CD14-positive monocyte (primary cell): ENCODE results near the gene RASSF7. TPM values are rescaled to one million over a fixed set of nuclear protein-coding genes. Genes with fewer than 3 reads are reported as not detected.

Experiments
- DNase-seq, 3 donors: peaks; one replicate each; pipeline ENCODE4 v3.0.0-alpha.2; 2011 to 2022
- H2AFZ ChIP-seq: 2 replicates; pipeline ENCODE4 v1.6.0; 2012; ENCODE audit warnings: mild to moderate bottlenecking, low read depth, low read length, inconsistent platforms; ENCODE audit not compliant: insufficient read depth, poor library complexity, severe bottlenecking
- H3K27ac ChIP-seq, 2 donors: 1 replicate in 1 of 2; 2 replicates in 1 of 2; pipeline ENCODE4 v1.5.1; 2012 to 2013; ENCODE audit warnings: low read length in 2 of 2, control low read depth in 1 of 2, inconsistent platforms in 1 of 2, low read depth in 1 of 2, mild to moderate bottlenecking in 1 of 2
- H3K27me3 ChIP-seq, 2 donors: one replicate each; pipeline versions ENCODE4 v1.6.0 to v1.6.1; 2011 to 2013; ENCODE audit warnings: low read length in 2 of 2; ENCODE audit not compliant: control insufficient read depth in 2 of 2, insufficient read depth in 2 of 2
- H3K36me3 ChIP-seq, 2 donors: replicated peaks in 1 of 2; 1 replicate in 1 of 2; 2 replicates in 1 of 2; pipeline versions ENCODE4 v1.5.1 to v1.6.1; 2012 to 2013; ENCODE audit warnings: low read length in 2 of 2, control low read depth in 1 of 2, inconsistent platforms in 1 of 2, mild to moderate bottlenecking in 1 of 2; ENCODE audit not compliant: insufficient read depth in 2 of 2, control insufficient read depth in 1 of 2
- H3K4me1 ChIP-seq, 2 donors: 1 replicate in 1 of 2; 2 replicates in 1 of 2; pipeline versions ENCODE4 v1.5.1 to v1.6.1; 2012 to 2013; ENCODE audit warnings: low read length in 2 of 2, control low read depth in 1 of 2, inconsistent platforms in 1 of 2, mild to moderate bottlenecking in 1 of 2, moderate library complexity in 1 of 2; ENCODE audit not compliant: insufficient read depth in 2 of 2, control insufficient read depth in 1 of 2
- H3K4me2 ChIP-seq: replicated peaks from 2 replicates; pipeline ENCODE3; 2012; ENCODE audit warnings: low read length, moderate library complexity, mild to moderate bottlenecking; ENCODE audit not compliant: poor library complexity, severe bottlenecking; ENCODE audit errors: extremely low read depth
- H3K4me3 ChIP-seq, 3 experiments: fragments of 200-600 bp in 1 of 3; sonication (generic) in 1 of 3; replicated peaks in 1 of 3; 1 replicate in 2 of 3; 2 replicates in 1 of 3; pipeline ENCODE4 v1.5.1; 2011 to 2013; ENCODE audit warnings: low read length in 3 of 3, mild to moderate bottlenecking in 3 of 3, control low read depth in 2 of 3, low read depth in 2 of 3, inconsistent platforms in 1 of 3, moderate library complexity in 1 of 3
- H3K79me2 ChIP-seq: 2 replicates; pipeline ENCODE4 v1.6.0; 2012; ENCODE audit warnings: mild to moderate bottlenecking, control low read depth, inconsistent platforms, low read length, moderate library complexity; ENCODE audit not compliant: insufficient read depth
- H3K9ac ChIP-seq: 2 replicates; pipeline ENCODE4 v1.6.0; 2017; ENCODE audit warnings: low read length, mild to moderate bottlenecking; ENCODE audit not compliant: insufficient read depth, poor library complexity, severe bottlenecking
- H3K9me3 ChIP-seq, 2 donors: replicated peaks in 1 of 2; 1 replicate in 1 of 2; 2 replicates in 1 of 2; pipeline versions ENCODE4 v1.5.1 to v1.6.1; 2012 to 2013; ENCODE audit warnings: low read length in 2 of 2, control low read depth in 1 of 2; ENCODE audit not compliant: control insufficient read depth in 1 of 2, insufficient read depth in 1 of 2
- H4K20me1 ChIP-seq: 2 replicates; pipeline ENCODE4 v1.6.0; 2012; ENCODE audit warnings: mild to moderate bottlenecking, low read length, control low read depth, moderate library complexity; ENCODE audit not compliant: insufficient read depth
- H3K27ac Mint-ChIP-seq, 7 donors: one replicate each; pipeline ENCODE4 v1.8.0; 2020; ENCODE audit warnings: mild to moderate bottlenecking in 7 of 7, mixed read lengths in 7 of 7, moderate library complexity in 6 of 7, inconsistent platforms in 2 of 7
- H3K27me3 Mint-ChIP-seq, 3 donors: one replicate each; pipeline ENCODE4 v1.8.0; 2021 to 2022; ENCODE audit warnings: low read depth in 3 of 3, mild to moderate bottlenecking in 3 of 3, mixed read lengths in 3 of 3, moderate library complexity in 3 of 3, inconsistent platforms in 1 of 3
- H3K36me3 Mint-ChIP-seq, 2 donors: one replicate each; pipeline ENCODE4 v1.8.0; 2020; ENCODE audit warnings: mixed read lengths in 2 of 2, inconsistent platforms in 1 of 2, mild to moderate bottlenecking in 1 of 2
- H3K4me1 Mint-ChIP-seq: one replicate; pipeline ENCODE4 v1.8.0; 2020; ENCODE audit warnings: mild to moderate bottlenecking, mixed read lengths
- H3K4me3 Mint-ChIP-seq, 2 donors: one replicate each; pipeline ENCODE4 v1.8.0; 2020; ENCODE audit warnings: mild to moderate bottlenecking in 2 of 2, mixed read lengths in 2 of 2, moderate library complexity in 1 of 2
- H3K9me3 Mint-ChIP-seq, 7 donors: one replicate each; pipeline ENCODE4 v1.8.0; 2020 to 2022; ENCODE audit warnings: mixed read lengths in 7 of 7, mild to moderate bottlenecking in 6 of 7, moderate library complexity in 6 of 7, inconsistent platforms in 2 of 7
- WGBS: methylation state at CpG from one replicate; pipeline ENCODE4 v1.1.5; 2013; ENCODE audit warnings: missing lambda C conversion rate; ENCODE audit not compliant: insufficient coverage; 5-methylcytosine and 5-hydroxymethylcytosine counted together
- intact Hi-C, 2 donors: fragments of 100-400 bp; cut with micrococcal nuclease; formaldehyde crosslinking; loops; one replicate each; pipeline versions ENCODE4 v1.15.0 to v1.15.1; 2023
- polyA plus RNA-seq, 3 donors: library from polyadenylated mRNA; depleted of rRNA in 1 of 3; unstranded in 2 of 3; stranded (reverse) in 1 of 3; fragments of 300-500 nt in 2 of 3; fragments of >200 nt in 1 of 3; fragmentation: Illumina TruSeq in 2 of 3; gene quantifications; 1 replicate in 2 of 3; 2 replicates in 1 of 3; pipeline ENCODE4 v1.2.3, GENCODE V29; 2012 to 2021
- TF ChIP-seq, protein P1 (sequence below): fragments of 200-600 bp; IDR thresholded peaks from one replicate; pipeline ENCODE4 v1.8.0; 2022; ENCODE audit warnings: antibody characterized with exemption, mild to moderate bottlenecking

The RASSF7 gene
- polyA plus RNA-seq, 3 donors = 10.0 to 26.5 (median 12.4) TPM

DNA sequence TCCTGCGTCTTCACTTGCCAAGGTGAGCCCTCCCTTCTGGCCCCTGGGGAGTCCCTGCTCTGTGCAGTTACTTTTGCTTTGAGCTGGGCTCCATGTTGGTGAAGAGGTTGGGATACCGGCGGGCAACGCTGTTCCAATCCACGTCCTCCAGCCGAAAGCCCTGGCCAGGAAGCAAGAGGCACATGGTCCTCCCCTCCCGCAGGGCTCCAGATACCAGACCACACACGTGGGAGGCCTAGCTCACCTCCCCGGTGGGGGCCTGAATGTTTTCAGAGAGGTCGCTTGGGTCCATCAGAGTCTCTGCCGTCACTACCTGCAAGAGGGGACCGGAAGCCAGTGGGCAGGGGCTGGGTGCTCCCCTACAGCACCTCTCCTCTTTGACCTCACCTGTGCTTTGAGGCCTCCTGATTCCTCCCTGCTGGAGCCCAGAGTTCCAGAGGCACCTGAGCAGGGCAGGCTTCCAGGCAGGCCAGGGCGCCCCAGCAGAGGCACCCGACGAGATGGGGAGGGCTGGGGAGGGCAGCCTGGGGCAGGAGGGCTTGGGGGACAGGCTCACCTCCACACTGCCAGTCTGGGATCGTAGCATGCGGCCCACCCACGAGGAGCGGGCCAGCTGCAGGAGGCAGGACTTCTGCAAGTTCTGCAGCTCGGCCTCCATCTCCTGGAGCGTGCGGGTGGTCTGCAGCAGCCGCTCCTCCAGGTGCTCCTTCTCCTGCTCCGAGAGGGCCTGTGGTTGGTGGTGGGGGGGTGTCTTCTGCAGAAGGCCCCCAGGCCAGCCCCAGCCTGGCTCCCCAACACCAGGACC lies 3.2 kb upstream of the RASSF7 start:
- Histone ChIP-seq H3K4me1 (peaks cover 16 to 44% of the 10 kb centered on the region in 2 donors), H3K9me3 (peaks cover 0 to 8% of the 10 kb centered on the region in 2 donors), H3K9ac (no peak overlapping the region), H3K4me3 (no peak overlapping the region), H3K27me3 (peaks cover 4 to 60% of the 10 kb centered on the region in 2 donors), H3K36me3 (no peaks in the 10 kb centered on the region), H3K27ac (no peak overlapping the region), H2AFZ (no peak overlapping the region), H4K20me1 (peaks cover 10% of the 10 kb centered on the region), H3K4me2 (no peak overlapping the region), H3K79me2 (peaks cover 3% of the 10 kb centered on the region)
- TF ChIP-seq, protein P1, sequence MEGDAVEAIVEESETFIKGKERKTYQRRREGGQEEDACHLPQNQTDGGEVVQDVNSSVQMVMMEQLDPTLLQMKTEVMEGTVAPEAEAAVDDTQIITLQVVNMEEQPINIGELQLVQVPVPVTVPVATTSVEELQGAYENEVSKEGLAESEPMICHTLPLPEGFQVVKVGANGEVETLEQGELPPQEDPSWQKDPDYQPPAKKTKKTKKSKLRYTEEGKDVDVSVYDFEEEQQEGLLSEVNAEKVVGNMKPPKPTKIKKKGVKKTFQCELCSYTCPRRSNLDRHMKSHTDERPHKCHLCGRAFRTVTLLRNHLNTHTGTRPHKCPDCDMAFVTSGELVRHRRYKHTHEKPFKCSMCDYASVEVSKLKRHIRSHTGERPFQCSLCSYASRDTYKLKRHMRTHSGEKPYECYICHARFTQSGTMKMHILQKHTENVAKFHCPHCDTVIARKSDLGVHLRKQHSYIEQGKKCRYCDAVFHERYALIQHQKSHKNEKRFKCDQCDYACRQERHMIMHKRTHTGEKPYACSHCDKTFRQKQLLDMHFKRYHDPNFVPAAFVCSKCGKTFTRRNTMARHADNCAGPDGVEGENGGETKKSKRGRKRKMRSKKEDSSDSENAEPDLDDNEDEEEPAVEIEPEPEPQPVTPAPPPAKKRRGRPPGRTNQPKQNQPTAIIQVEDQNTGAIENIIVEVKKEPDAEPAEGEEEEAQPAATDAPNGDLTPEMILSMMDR = no peak
- intact Hi-C loops = loop anchor here in 1 of 2 donors (2.0 kb wide), 1 partner anchor 165 kb away; no protein-coding TSS in a partner anchor
- peaks cover 0 to 2% of the 10 kb centered on the region in 2 donors for H3K36me3 Mint-ChIP-seq
- H3K27ac Mint-ChIP-seq = no peak overlapping the region
- H3K4me1 Mint-ChIP-seq = peaks cover 18% of the 10 kb centered on the region
- peaks cover 0 to 10% (median 2%) of the 10 kb centered on the region in 7 donors for H3K9me3 Mint-ChIP-seq
- WGBS = 88% methylated on average over 17 of the region's 24 CpGs
- peak overlapping the region; percentile 31 to 73 for H3K4me3 Mint-ChIP-seq
- DNase-seq = no peak
- peaks cover 29 to 71% (median 46%) of the 10 kb centered on the region in 3 donors for H3K27me3 Mint-ChIP-seq

DNA sequence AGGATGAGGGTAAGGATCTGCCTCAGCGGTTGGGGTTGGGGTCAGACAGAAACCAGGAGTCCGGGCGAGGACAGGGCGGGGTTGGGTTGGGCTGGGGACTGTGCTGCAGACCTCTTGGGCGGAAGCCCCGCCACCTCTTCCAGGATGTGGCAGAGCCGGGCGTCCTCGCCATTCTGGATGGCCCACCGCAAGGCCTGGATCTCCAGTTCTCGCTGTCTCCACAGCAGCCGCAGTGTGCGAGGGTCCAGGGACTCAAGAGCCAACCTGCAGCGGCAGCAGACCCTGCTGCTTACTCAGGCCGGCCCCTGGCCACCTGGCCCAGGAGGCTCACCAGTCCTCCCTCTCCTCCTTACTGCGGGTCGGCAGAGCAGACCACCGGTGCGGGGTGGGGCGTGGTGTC lies 2.3 kb upstream of the RASSF7 start:
- no peak for DNase-seq
- H3K27ac Mint-ChIP-seq = no peak overlapping the region
- H3K36me3 ChIP-seq = peaks cover 0 to 5% of the 10 kb centered on the region in 2 donors
- no peak overlapping the region for H3K4me3 ChIP-seq
- H2AFZ ChIP-seq = no peak overlapping the region
- H3K27ac ChIP-seq = no peak overlapping the region
- peak overlapping the region in 1 of 2 donors; percentile 53 for H3K4me3 Mint-ChIP-seq
- H3K9me3 Mint-ChIP-seq = peaks cover 0 to 10% (median 2%) of the 10 kb centered on the region in 7 donors
- peaks cover 3% of the 10 kb centered on the region for H3K79me2 ChIP-seq
- peaks cover 1 to 4% of the 10 kb centered on the region in 2 donors for H3K36me3 Mint-ChIP-seq
- WGBS = 92% methylated on average over 17 of the region's 20 CpGs
- intact Hi-C loops = no loop called here
- H3K27me3 ChIP-seq = peaks cover 4 to 50% of the 10 kb centered on the region in 2 donors
- peaks cover 15% of the 10 kb centered on the region for H4K20me1 ChIP-seq
- H3K4me1 Mint-ChIP-seq = peaks cover 18% of the 10 kb centered on the region
- no peak overlapping the region for H3K4me2 ChIP-seq
- H3K9me3 ChIP-seq = peaks cover 0 to 8% of the 10 kb centered on the region in 2 donors
- peaks cover 28 to 61% (median 41%) of the 10 kb centered on the region in 3 donors for H3K27me3 Mint-ChIP-seq
- no peak overlapping the region for H3K9ac ChIP-seq
- H3K4me1 ChIP-seq = peaks cover 16 to 45% of the 10 kb centered on the region in 2 donors
- TF ChIP-seq, protein P1 = no peak
